ENCODE data around the gene SCN9A. TPM values are rescaled to one million over a fixed set of nuclear protein-coding genes. Genes with fewer than 3 reads are reported as not detected.

Gene SCN9A
- total and polyA plus RNA-seq, 2 donors (not counting 1 experiment from before 2014, with no cell fraction given), result not detected

- ChIA-PET POLR2A (no interaction called here), CTCF (no interaction called here)
- no peaks in the 10 kb centered on the region for H3K4me1 Mint-ChIP-seq
- H3K36me3 ChIP-seq (replicated peaks in 1 of 2; ENCODE audit: control extremely low read depth in 1 of 2, control insufficient read depth in 1 of 2, extremely low read depth in 1 of 2, insufficient read depth in 2 of 2, low read length in 1 of 2), result no peaks in the 10 kb centered on the region
- no peak for TF ChIP-seq EZH2 (IDR thresholded peaks at IDR 0.05; ENCODE audit: borderline replicate concordance, insufficient read depth, low read depth, low read length, poor library complexity, severe bottlenecking)
- TF ChIP-seq CTCF (IDR thresholded peaks at IDR 0.05), result no peak
- H3K4me1 ChIP-seq (ENCODE audit: control insufficient read depth in 2 of 2, insufficient read depth in 2 of 2, low read length in 2 of 2), result no peaks in the 10 kb centered on the region
- intact Hi-C loops (cut with micrococcal nuclease), result no loop called here
- no peak overlapping the region for H3K4me3 Mint-ChIP-seq
- H4K20me1 ChIP-seq (ENCODE audit: control insufficient read depth, insufficient read depth, low read length, poor library complexity, severe bottlenecking), result no peaks in the 10 kb centered on the region
- no peaks in the 10 kb centered on the region for H3K27me3 ChIP-seq (replicated peaks in 1 of 4; ENCODE audit: control extremely low read depth in 1 of 4, control insufficient read depth in 3 of 4, insufficient read depth in 4 of 4, low read length in 3 of 4)
- no peak overlapping the region for H3K9ac ChIP-seq (ENCODE audit: low read length)
- H3K4me3 ChIP-seq (ENCODE audit: control extremely low read depth in 1 of 5, extremely low read depth in 1 of 5, insufficient read depth in 1 of 5, low read depth in 2 of 5, low read length in 4 of 5), result no peak overlapping the region
- no peak overlapping the region for H2AFZ ChIP-seq (ENCODE audit: insufficient read depth, low read depth, low read length, poor library complexity, severe bottlenecking)
- no peaks in the 10 kb centered on the region for H3K27me3 Mint-ChIP-seq
- H3K27ac Mint-ChIP-seq, result no peak overlapping the region
- DNase-seq (no peak), ATAC-seq (ENCODE audit: low read depth) (no peak)
- no peaks in the 10 kb centered on the region for H3K79me2 ChIP-seq (ENCODE audit: control insufficient read depth, insufficient read depth, low read length)
- H3K9me3 ChIP-seq (ENCODE audit: control extremely low read depth in 1 of 3, control insufficient read depth in 2 of 3, insufficient read depth in 1 of 3, low read length in 2 of 3), result peaks cover 0 to 3% (median 0%) of the 10 kb centered on the region in 3 donors
- no peak overlapping the region for H3K4me2 ChIP-seq (replicated peaks; ENCODE audit: low read depth, low read length, poor library complexity, severe bottlenecking)
- no peak overlapping the region for H3K27ac ChIP-seq (ENCODE audit: low read length in 2 of 2)
- no peaks in the 10 kb centered on the region for H3K9me3 Mint-ChIP-seq (ENCODE audit: insufficient read depth)
- WGBS (ENCODE audit: insufficient coverage), result no CpG with 5 or more reads among the region's 3 CpGs
Observed at GRCh38 chr2:166197446-166197845, 178.3 kb downstream of the SCN9A start.

GRCh38 chr2:166193407-166193806 lies 182.3 kb downstream of the SCN9A start:
- WGBS (ENCODE audit: insufficient coverage), result no CpG with 5 or more reads among the region's 2 CpGs
- Histone ChIP-seq H3K4me1 (ENCODE audit: control insufficient read depth in 2 of 2, insufficient read depth in 2 of 2, low read length in 2 of 2) (no peaks in the 10 kb centered on the region), H2AFZ (ENCODE audit: insufficient read depth, low read depth, low read length, poor library complexity, severe bottlenecking) (no peak overlapping the region), H4K20me1 (ENCODE audit: control insufficient read depth, insufficient read depth, low read length, poor library complexity, severe bottlenecking) (no peaks in the 10 kb centered on the region), H3K9ac (ENCODE audit: low read length) (no peak overlapping the region), H3K27me3 (replicated peaks in 1 of 4; ENCODE audit: control extremely low read depth in 1 of 4, control insufficient read depth in 3 of 4, insufficient read depth in 4 of 4, low read length in 3 of 4) (no peaks in the 10 kb centered on the region), H3K4me2 (replicated peaks; ENCODE audit: low read depth, low read length, poor library complexity, severe bottlenecking) (no peak overlapping the region), H3K36me3 (replicated peaks in 1 of 2; ENCODE audit: control extremely low read depth in 1 of 2, control insufficient read depth in 1 of 2, extremely low read depth in 1 of 2, insufficient read depth in 2 of 2, low read length in 1 of 2) (no peaks in the 10 kb centered on the region), H3K79me2 (ENCODE audit: control insufficient read depth, insufficient read depth, low read length) (no peaks in the 10 kb centered on the region), H3K9me3 (ENCODE audit: control extremely low read depth in 1 of 3, control insufficient read depth in 2 of 3, insufficient read depth in 1 of 3, low read length in 2 of 3) (no peaks in the 10 kb centered on the region), H3K27ac (ENCODE audit: low read length in 2 of 2) (no peak overlapping the region), H3K4me3 (ENCODE audit: control extremely low read depth in 1 of 5, extremely low read depth in 1 of 5, insufficient read depth in 1 of 5, low read depth in 2 of 5, low read length in 4 of 5) (no peak overlapping the region)
- POLR2A ChIA-PET, result no interaction called here
- CTCF ChIA-PET, result no interaction called here
- Mint-ChIP-seq H3K27ac (no peak overlapping the region), H3K27me3 (no peaks in the 10 kb centered on the region), H3K4me1 (no peaks in the 10 kb centered on the region), H3K9me3 (ENCODE audit: insufficient read depth) (no peaks in the 10 kb centered on the region), H3K4me3 (no peak overlapping the region)
- TF ChIP-seq EZH2 (IDR thresholded peaks at IDR 0.05; ENCODE audit: borderline replicate concordance, insufficient read depth, low read depth, low read length, poor library complexity, severe bottlenecking), result no peak
- TF ChIP-seq CTCF (IDR thresholded peaks at IDR 0.05), result no peak
- no peak for DNase-seq
- intact Hi-C loops (cut with micrococcal nuclease), result no loop called here
- no peak for ATAC-seq (ENCODE audit: low read depth)
